Spleen (tissue), 11 donors: Measurements from ENCODE around the gene RAB11FIP4. TPM values are rescaled to one million over a fixed set of nuclear protein-coding genes. Genes with fewer than 3 reads are reported as not detected.
A peak's percentile ranks its signal among the peaks of the same experiment; 100 is the strongest.

Experiments
- DNase-seq: peaks from one replicate; pipeline ENCODE4 v3.0.0-alpha.2; 2020
- H3K27ac ChIP-seq, 8 donors: fragments of 200-600 bp; sonication (generic) in 7 of 8; 1 replicate in 4 of 8; 2 replicates in 4 of 8; pipeline versions ENCODE4 v1.5.0 to v1.8.0; 2016 to 2021; ENCODE audit warnings: inconsistent platforms in 4 of 8, mild to moderate bottlenecking in 4 of 8, moderate library complexity in 1 of 8
- H3K27me3 ChIP-seq, 7 donors: fragments of 200-600 bp; sonication (generic) in 6 of 7; replicated peaks in 1 of 7; 1 replicate in 4 of 7; 2 replicates in 3 of 7; pipeline versions ENCODE4 v1.5.0 to v1.8.0; 2016 to 2021; ENCODE audit warnings: inconsistent platforms in 3 of 7, mild to moderate bottlenecking in 1 of 7
- H3K36me3 ChIP-seq, 6 donors: fragments of 200-600 bp; sonication (generic) in 5 of 6; 1 replicate in 4 of 6; 2 replicates in 2 of 6; pipeline versions ENCODE4 v1.5.0 to v1.8.0; 2016 to 2021; ENCODE audit warnings: inconsistent platforms in 2 of 6
- H3K4me1 ChIP-seq, 6 donors: fragments of 200-600 bp; sonication (generic) in 5 of 6; 1 replicate in 3 of 6; 2 replicates in 3 of 6; pipeline versions ENCODE4 v1.5.0 to v1.8.0; 2016 to 2021; ENCODE audit warnings: inconsistent platforms in 3 of 6
- H3K4me3 ChIP-seq, 8 donors: fragments of 200-600 bp; sonication (generic) in 7 of 8; 1 replicate in 4 of 8; 2 replicates in 4 of 8; pipeline versions ENCODE4 v1.5.0 to v1.8.0; 2016 to 2021; ENCODE audit warnings: inconsistent platforms in 4 of 8, mild to moderate bottlenecking in 4 of 8, moderate library complexity in 2 of 8
- H3K9me3 ChIP-seq, 8 donors: fragments of 200-600 bp; sonication (generic) in 7 of 8; 1 replicate in 4 of 8; 2 replicates in 4 of 8; pipeline versions ENCODE4 v1.5.0 to v1.8.0; 2016 to 2021; ENCODE audit warnings: inconsistent platforms in 4 of 8
- CTCF ChIP-seq, 11 experiments: fragments of 200-600 bp in 7 of 11; fragments of 450-650 bp in 4 of 11; sonication (generic) in 4 of 11; IDR thresholded peaks in 8 of 11; conservative IDR thresholded peaks in 3 of 11; 1 replicate in 7 of 11; 2 replicates in 4 of 11; pipeline versions ENCODE4 v1.4.0 to v1.8.0; 2016 to 2021; ENCODE audit warnings: antibody characterized with exemption in 11 of 11, inconsistent platforms in 4 of 11, mild to moderate bottlenecking in 1 of 11
- POLR2A ChIP-seq, 3 donors: fragments of 450-650 bp; IDR thresholded peaks; one replicate each; pipeline ENCODE4 v1.5.1; 2017; ENCODE audit warnings: antibody characterized with exemption in 3 of 3, mild to moderate bottlenecking in 1 of 3
- POLR2AphosphoS5 ChIP-seq, 3 donors: sonication (generic); formaldehyde crosslinking; IDR thresholded peaks; one replicate each; pipeline ENCODE4 v1.5.1; 2017; ENCODE audit warnings: antibody characterized with exemption in 3 of 3
- WGBS, 5 donors: extraction: QIAGEN DNeasy Blood & Tissue Kit in 3 of 5; methylation state at CpG; one replicate each; pipeline versions ENCODE4 v1.1.5 to v1.1.7; 2013 to 2018; 5-methylcytosine and 5-hydroxymethylcytosine counted together
- intact Hi-C: fragments of 100-400 bp; cut with DNase I; formaldehyde crosslinking; loops from one replicate; pipeline ENCODE4 v1.15.0; 2023; ENCODE audit warnings: low total_unique reads
- polyA plus RNA-seq, 3 donors: library from polyadenylated mRNA; stranded (reverse); fragments of 200-250 nt; gene quantifications; one replicate each; pipeline ENCODE4 v1.2.1, GENCODE V29; 2013
- total RNA-seq, 7 donors: library from RNA; depleted of rRNA in 3 of 7; stranded (reverse); fragments of >200 nt in 3 of 7; fragmentation: NEBNext Ultra II Directional in 4 of 7; extraction: Animal tissue kit (Norgen Biotek cat#: 25700) in 4 of 7; gene quantifications; one replicate each; pipeline versions ENCODE4 v1.1.0 to v1.2.1, GENCODE V29; 2016 to 2021
- donor health status: healthy with polysubstance abuse.
- donor health status: DM: no; HTN: no; CAD: no; lungs with moderate emphysema.
- donor health status: DM: no; HTN: no; CAD: no.
- donor health status: Bipolar disorder and iron deficiency.
- donor health status: healthy.
- donor health status: DM: no; HTN: no; CAD: no.
- donor health status: DM: yes; HTN: yes; CAD: no.

The RAB11FIP4 gene
- total and polyA plus RNA-seq, 10 donors: 5.5 to 25.2 (median 20.9) TPM

DNA sequence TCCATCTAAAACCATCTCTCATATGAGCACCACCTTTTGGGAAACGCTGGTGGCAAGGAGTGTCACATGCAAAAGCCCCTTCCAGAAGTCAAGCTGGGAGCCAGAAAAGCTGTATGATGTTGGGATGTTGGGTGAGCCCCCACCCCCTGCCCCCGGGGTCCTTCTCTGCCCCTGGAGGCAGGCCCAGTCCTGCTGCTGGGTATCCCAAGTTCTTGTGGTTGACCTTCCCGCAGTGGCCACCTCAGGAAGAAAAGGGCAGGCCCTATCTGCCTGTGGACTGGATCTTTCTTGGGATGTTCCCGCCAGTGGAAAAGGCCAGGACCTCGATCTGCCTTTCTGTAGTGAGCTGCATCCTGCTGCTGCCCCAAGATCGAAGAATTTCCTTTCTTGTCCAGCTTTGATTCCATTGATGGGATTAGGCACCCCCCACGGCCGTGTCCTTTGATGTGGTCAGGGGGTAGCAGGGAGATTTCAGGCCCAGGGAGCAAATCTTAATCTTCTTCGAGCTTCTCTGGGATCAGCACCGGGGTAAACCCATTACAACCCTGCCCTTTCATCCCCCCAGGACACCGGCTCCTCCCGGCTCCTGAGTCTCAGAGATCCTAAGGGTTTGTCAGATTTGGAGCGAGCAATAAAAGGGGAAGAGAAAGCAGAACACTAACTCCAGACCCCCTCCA is 165.6 kb downstream of the RAB11FIP4 start:
- no peaks in the 10 kb centered on the region for H3K36me3 ChIP-seq
- peaks cover 0 to 13% (median 0%) of the 10 kb centered on the region in 7 donors for H3K27me3 ChIP-seq
- H3K4me3 ChIP-seq: no peak overlapping the region
- no peak overlapping the region for H3K27ac ChIP-seq
- no peaks in the 10 kb centered on the region for H3K9me3 ChIP-seq
- TF ChIP-seq POLR2A (IDR thresholded peaks at IDR 0.05): no peak
- no peak for TF ChIP-seq CTCF (IDR thresholded peaks at IDR 0.05 in 8 of 11, conservative IDR thresholded peaks at IDR 0.05 in 3 of 11)
- no peak for TF ChIP-seq POLR2AphosphoS5 (IDR thresholded peaks at IDR 0.05)
- peaks cover 5 to 44% (median 37%) of the 10 kb centered on the region in 6 donors for H3K4me1 ChIP-seq
- no peak for DNase-seq
- WGBS, 5 donors: 84 to 92% (median 88%) methylated on average over 13 of the region's 13 CpGs
- intact Hi-C loops: loop anchor here (10.0 kb wide), 1 partner anchor 288 kb away; no protein-coding TSS in a partner anchor

GRCh38 chr17:31558748-31559583 is 167.5 kb downstream of the RAB11FIP4 start:
- intact Hi-C loops: loop anchor here (10.0 kb wide), 1 partner anchor 286 kb away; no protein-coding TSS in a partner anchor
- H3K4me3 ChIP-seq: peak overlapping the region; percentile 45 to 76 (median 60)
- peaks cover 5 to 51% (median 42%) of the 10 kb centered on the region in 6 donors for H3K4me1 ChIP-seq
- DNase-seq: peak; percentile 94
- 0 to 2% (median 1%) methylated on average over 27 to 111 of the region's 111 CpGs for WGBS, 5 donors
- peak in 10 of 11 experiments; percentile 19 to 94 (median 81) for TF ChIP-seq CTCF (IDR thresholded peaks at IDR 0.05 in 8 of 11, conservative IDR thresholded peaks at IDR 0.05 in 3 of 11)
- TF ChIP-seq POLR2AphosphoS5 (IDR thresholded peaks at IDR 0.05): peak; percentile 62 to 78 (median 72)
- no peak for TF ChIP-seq POLR2A (IDR thresholded peaks at IDR 0.05)
- peaks cover 0 to 13% (median 0%) of the 10 kb centered on the region in 7 donors for H3K27me3 ChIP-seq
- H3K27ac ChIP-seq: peak overlapping the region; percentile 68 to 91 (median 84)
- H3K36me3 ChIP-seq: no peaks in the 10 kb centered on the region
- no peaks in the 10 kb centered on the region for H3K9me3 ChIP-seq

- WGBS, 5 donors: 23 to 56% (median 33%) methylated on average over 38 to 91 of the region's 91 CpGs
- peak overlapping the region in 6 of 8 donors; percentile 76 to 91 (median 86) for H3K27ac ChIP-seq
- intact Hi-C loops: loop anchor here (10.0 kb wide), 1 partner anchor 285 kb away; no protein-coding TSS in a partner anchor
- peaks cover 0 to 13% (median 0%) of the 10 kb centered on the region in 7 donors for H3K27me3 ChIP-seq
- peaks cover 5 to 57% (median 47%) of the 10 kb centered on the region in 6 donors for H3K4me1 ChIP-seq
- no peaks in the 10 kb centered on the region for H3K36me3 ChIP-seq
- TF ChIP-seq CTCF (IDR thresholded peaks at IDR 0.05 in 8 of 11, conservative IDR thresholded peaks at IDR 0.05 in 3 of 11) (no peak), POLR2AphosphoS5 (IDR thresholded peaks at IDR 0.05) (peak in 1 of 3 donors; percentile 39), POLR2A (IDR thresholded peaks at IDR 0.05) (no peak)
- peak overlapping the region; percentile 21 to 76 (median 60) for H3K4me3 ChIP-seq
- H3K9me3 ChIP-seq: no peaks in the 10 kb centered on the region
- DNase-seq: no peak
Observed at GRCh38 chr17:31559584-31560501, 168.4 kb downstream of the RAB11FIP4 start.
